OCI-LY3 (cell line): Measurements from ENCODE around the gene NAPB.

Source experiments
- EZH2phosphoT487 ChIP-seq: fragments of 200-600 bp; shearing (Covaris generic); IDR thresholded peaks from 2 replicates; pipeline ENCODE4 v1.6.1; 2018; ENCODE audit warnings: antibody characterized with exemption, mixed run types, low read depth
- TF ChIP-seq, protein P1 (sequence below): fragments of 200-600, 300-600 bp; sonication (generic); IDR thresholded peaks from 2 replicates; pipeline ENCODE4 v1.5.1; 2014; ENCODE audit warnings: antibody characterized with exemption, low read length, low read depth

- TF ChIP-seq, protein P1, sequence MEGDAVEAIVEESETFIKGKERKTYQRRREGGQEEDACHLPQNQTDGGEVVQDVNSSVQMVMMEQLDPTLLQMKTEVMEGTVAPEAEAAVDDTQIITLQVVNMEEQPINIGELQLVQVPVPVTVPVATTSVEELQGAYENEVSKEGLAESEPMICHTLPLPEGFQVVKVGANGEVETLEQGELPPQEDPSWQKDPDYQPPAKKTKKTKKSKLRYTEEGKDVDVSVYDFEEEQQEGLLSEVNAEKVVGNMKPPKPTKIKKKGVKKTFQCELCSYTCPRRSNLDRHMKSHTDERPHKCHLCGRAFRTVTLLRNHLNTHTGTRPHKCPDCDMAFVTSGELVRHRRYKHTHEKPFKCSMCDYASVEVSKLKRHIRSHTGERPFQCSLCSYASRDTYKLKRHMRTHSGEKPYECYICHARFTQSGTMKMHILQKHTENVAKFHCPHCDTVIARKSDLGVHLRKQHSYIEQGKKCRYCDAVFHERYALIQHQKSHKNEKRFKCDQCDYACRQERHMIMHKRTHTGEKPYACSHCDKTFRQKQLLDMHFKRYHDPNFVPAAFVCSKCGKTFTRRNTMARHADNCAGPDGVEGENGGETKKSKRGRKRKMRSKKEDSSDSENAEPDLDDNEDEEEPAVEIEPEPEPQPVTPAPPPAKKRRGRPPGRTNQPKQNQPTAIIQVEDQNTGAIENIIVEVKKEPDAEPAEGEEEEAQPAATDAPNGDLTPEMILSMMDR: no peak
- no peak for TF ChIP-seq EZH2phosphoT487
Observed at GRCh38 chr20:23397961-23398360, 23.3 kb downstream of the NAPB start.
